Activated effector memory CD4-positive, alpha-beta T cell treated with Interleukin-2 at 50 U/mL for 16 hours (primary cell): ENCODE results near the gene SLC2A13.

Experiments used
- DNase-seq: peaks from one replicate; pipeline ENCODE4 v3.0.0-alpha.2; 2020

Gene SLC2A13

DNA sequence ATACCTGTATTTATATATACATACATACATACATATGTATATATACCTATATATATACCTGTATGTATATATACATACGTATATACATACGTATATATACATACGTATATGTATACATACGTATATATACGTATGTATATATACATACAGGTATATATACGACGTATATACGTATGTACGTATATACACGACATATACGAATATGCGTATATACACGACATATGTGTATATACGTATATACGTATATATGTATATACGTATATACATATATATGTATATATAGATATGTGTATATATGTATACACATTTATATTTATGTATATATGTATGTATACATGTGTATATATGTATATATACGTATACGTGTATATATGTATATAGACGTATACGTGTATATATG, 393.5 kb downstream of the SLC2A13 start:
- no peak for DNase-seq
